ENCODE measurements around the gene PCDHGA12. TPM values are rescaled to one million over a fixed set of nuclear protein-coding genes. Genes with fewer than 3 reads are reported as not detected.

The PCDHGA12 gene
- total RNA-seq, 1 experiment from 2014 or later = 0.79 TPM

GRCh38 chr5:141437221-141437620 is 6.9 kb downstream of the PCDHGA12 start:
- DNase-seq (ENCODE audit: unreplicated experiment) = no peak
- Mint-ChIP-seq H3K36me3 (ENCODE audit: insufficient read depth, unreplicated experiment) (peaks cover 4% of the 10 kb centered on the region), H3K4me1 (ENCODE audit: insufficient read depth, unreplicated experiment) (no peaks in the 10 kb centered on the region), H3K27me3 (ENCODE audit: insufficient read depth, unreplicated experiment) (no peaks in the 10 kb centered on the region), H3K9me3 (ENCODE audit: unreplicated experiment) (peaks cover 27% of the 10 kb centered on the region), H3K27ac (ENCODE audit: low read depth, unreplicated experiment) (no peak overlapping the region), H3K4me3 (ENCODE audit: unreplicated experiment) (no peak overlapping the region)
- TF ChIP-seq, protein P1, sequence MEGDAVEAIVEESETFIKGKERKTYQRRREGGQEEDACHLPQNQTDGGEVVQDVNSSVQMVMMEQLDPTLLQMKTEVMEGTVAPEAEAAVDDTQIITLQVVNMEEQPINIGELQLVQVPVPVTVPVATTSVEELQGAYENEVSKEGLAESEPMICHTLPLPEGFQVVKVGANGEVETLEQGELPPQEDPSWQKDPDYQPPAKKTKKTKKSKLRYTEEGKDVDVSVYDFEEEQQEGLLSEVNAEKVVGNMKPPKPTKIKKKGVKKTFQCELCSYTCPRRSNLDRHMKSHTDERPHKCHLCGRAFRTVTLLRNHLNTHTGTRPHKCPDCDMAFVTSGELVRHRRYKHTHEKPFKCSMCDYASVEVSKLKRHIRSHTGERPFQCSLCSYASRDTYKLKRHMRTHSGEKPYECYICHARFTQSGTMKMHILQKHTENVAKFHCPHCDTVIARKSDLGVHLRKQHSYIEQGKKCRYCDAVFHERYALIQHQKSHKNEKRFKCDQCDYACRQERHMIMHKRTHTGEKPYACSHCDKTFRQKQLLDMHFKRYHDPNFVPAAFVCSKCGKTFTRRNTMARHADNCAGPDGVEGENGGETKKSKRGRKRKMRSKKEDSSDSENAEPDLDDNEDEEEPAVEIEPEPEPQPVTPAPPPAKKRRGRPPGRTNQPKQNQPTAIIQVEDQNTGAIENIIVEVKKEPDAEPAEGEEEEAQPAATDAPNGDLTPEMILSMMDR (IDR thresholded peaks at IDR 0.05; ENCODE audit: unreplicated experiment) = no peak
- intact Hi-C loops (cut with micrococcal nuclease) = no loop called here
- ChIA-PET CTCF (interaction anchor here (2.0 kb wide), 1 partner anchor 87 kb away, joined by 5 read pairs; no protein-coding TSS in a partner anchor), POLR2A (no interaction called here)
- BruUV-seq (replicated peaks) = no TSS peak

GRCh38 chr5:141439411-141440141 is 9.3 kb downstream of the PCDHGA12 start:
- intact Hi-C loops (cut with micrococcal nuclease) = no loop called here
- ChIA-PET CTCF (interaction anchor here (0.6 to 1.5 kb wide), 7 partner anchors 9 to 520 kb away, joined by 3 to 5 read pairs (median 3); partner anchors contain the start of genes PCDHGA12 and PCDHGB7), POLR2A (interaction anchor here (0.7 kb wide), 1 partner anchor 9 kb away, joined by 3 read pairs; the partner anchor contains the start of gene PCDHGA12)
- Mint-ChIP-seq H3K4me3 (ENCODE audit: unreplicated experiment) (no peak overlapping the region), H3K27me3 (ENCODE audit: insufficient read depth, unreplicated experiment) (no peaks in the 10 kb centered on the region), H3K4me1 (ENCODE audit: insufficient read depth, unreplicated experiment) (no peaks in the 10 kb centered on the region), H3K27ac (ENCODE audit: low read depth, unreplicated experiment) (no peak overlapping the region), H3K9me3 (ENCODE audit: unreplicated experiment) (peaks cover 20% of the 10 kb centered on the region), H3K36me3 (ENCODE audit: insufficient read depth, unreplicated experiment) (peaks cover 4% of the 10 kb centered on the region)
- BruUV-seq (replicated peaks) = no TSS peak
- TF ChIP-seq, protein P1 (IDR thresholded peaks at IDR 0.05; ENCODE audit: unreplicated experiment) = no peak
- DNase-seq (ENCODE audit: unreplicated experiment) = no peak

DNA sequence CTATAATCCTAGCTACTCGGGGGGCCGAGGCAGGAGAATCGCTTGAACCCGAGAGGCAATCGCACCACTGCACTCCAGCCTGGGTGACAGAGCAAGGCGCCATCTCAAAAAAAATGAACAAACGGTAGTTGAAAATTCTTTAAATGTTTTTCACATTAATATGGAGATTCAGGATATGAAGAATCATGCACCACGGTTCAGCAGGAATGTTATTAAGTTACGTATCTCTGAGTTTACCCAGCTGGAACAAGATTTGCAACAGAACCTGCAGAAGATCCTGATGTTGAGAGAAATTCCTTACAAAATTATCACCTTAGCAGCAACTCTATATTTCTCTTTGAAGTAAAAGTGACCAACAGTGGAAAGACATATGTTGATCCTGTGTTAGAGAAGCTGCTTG is 10.0 kb downstream of the PCDHGA12 start:
- no peak overlapping the region for H3K27ac Mint-ChIP-seq (ENCODE audit: low read depth, unreplicated experiment)
- intact Hi-C loops (cut with micrococcal nuclease) = no loop called here
- H3K36me3 Mint-ChIP-seq (ENCODE audit: insufficient read depth, unreplicated experiment) = peaks cover 4% of the 10 kb centered on the region
- ChIA-PET POLR2A (interaction anchor here (0.7 kb wide), 1 partner anchor 10 kb away, joined by 3 read pairs; the partner anchor contains the start of gene PCDHGA12), CTCF (interaction anchor here (0.5 to 0.8 kb wide), 5 partner anchors 23 to 161 kb away, joined by 3 to 4 read pairs (median 3); partner anchors contain the start of gene PCDHGB7)
- H3K4me3 Mint-ChIP-seq (ENCODE audit: unreplicated experiment) = no peak overlapping the region
- H3K9me3 Mint-ChIP-seq (ENCODE audit: unreplicated experiment) = peaks cover 14% of the 10 kb centered on the region
- no peak for DNase-seq (ENCODE audit: unreplicated experiment)
- TF ChIP-seq, protein P1 (IDR thresholded peaks at IDR 0.05; ENCODE audit: unreplicated experiment) = no peak
- no peaks in the 10 kb centered on the region for H3K27me3 Mint-ChIP-seq (ENCODE audit: insufficient read depth, unreplicated experiment)
- no peaks in the 10 kb centered on the region for H3K4me1 Mint-ChIP-seq (ENCODE audit: insufficient read depth, unreplicated experiment)
- no TSS peak for BruUV-seq (replicated peaks)

- no peak overlapping the region for H3K4me3 Mint-ChIP-seq (ENCODE audit: unreplicated experiment)
- TF ChIP-seq, protein P1 (IDR thresholded peaks at IDR 0.05; ENCODE audit: unreplicated experiment) = no peak
- DNase-seq (ENCODE audit: unreplicated experiment) = no peak
- H3K27me3 Mint-ChIP-seq (ENCODE audit: insufficient read depth, unreplicated experiment) = no peaks in the 10 kb centered on the region
- ChIA-PET CTCF (interaction anchor here (1.2 kb wide), 1 partner anchor 16 kb away, joined by 3 read pairs; no protein-coding TSS in a partner anchor), POLR2A (interaction anchor here (0.7 kb wide), 1 partner anchor 17 kb away, joined by 3 read pairs; no protein-coding TSS in a partner anchor)
- H3K9me3 Mint-ChIP-seq (ENCODE audit: unreplicated experiment) = peaks cover 23% of the 10 kb centered on the region
- no TSS peak for BruUV-seq (replicated peaks)
- H3K36me3 Mint-ChIP-seq (ENCODE audit: insufficient read depth, unreplicated experiment) = peaks cover 4% of the 10 kb centered on the region
- intact Hi-C loops (cut with micrococcal nuclease) = no loop called here
- no peak overlapping the region for H3K27ac Mint-ChIP-seq (ENCODE audit: low read depth, unreplicated experiment)
- H3K4me1 Mint-ChIP-seq (ENCODE audit: insufficient read depth, unreplicated experiment) = no peaks in the 10 kb centered on the region
Observed at GRCh38 chr5:141441571-141442170, 11.4 kb downstream of the PCDHGA12 start.

Measured in MCF 10A (cell line).